Stimulated activated CD4-positive, alpha-beta T cell treated with anti-CD3 and anti-CD28 coated beads, Interleukin-4, amount 100 ng/mL, for 24 hours (primary cell): ENCODE measurements around the gene MCRS1.
A peak's percentile ranks its signal among the peaks of the same experiment; 100 is the strongest.

Experiments
- DNase-seq: peaks from one replicate; pipeline ENCODE4 v3.0.0-alpha.2; 2020

The MCRS1 gene

DNA sequence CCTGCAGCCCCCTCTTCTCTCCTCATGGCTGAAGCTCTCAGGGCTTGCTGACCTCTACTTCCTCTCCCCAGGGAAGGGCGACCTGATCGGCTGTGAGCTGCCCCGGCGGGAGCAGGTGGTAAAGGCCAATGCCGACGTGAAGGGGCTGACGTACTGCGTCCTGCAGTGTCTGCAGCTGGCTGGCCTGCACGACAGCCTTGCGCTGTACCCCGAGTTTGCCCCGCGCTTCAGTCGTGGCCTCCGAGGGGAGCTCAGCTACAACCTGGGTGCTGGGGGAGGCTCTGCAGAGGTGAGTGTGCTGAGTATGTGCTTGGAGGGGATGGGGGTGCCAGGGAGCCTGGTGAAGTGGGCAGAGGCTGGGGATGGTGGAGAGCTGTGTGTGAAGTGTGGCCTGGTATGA, 13.7 kb downstream of the MCRS1 start:
- DNase-seq: no peak

- DNase-seq: no peak
Observed at GRCh38 chr12:49553512-49554088, 14.3 kb downstream of the MCRS1 start.

DNA sequence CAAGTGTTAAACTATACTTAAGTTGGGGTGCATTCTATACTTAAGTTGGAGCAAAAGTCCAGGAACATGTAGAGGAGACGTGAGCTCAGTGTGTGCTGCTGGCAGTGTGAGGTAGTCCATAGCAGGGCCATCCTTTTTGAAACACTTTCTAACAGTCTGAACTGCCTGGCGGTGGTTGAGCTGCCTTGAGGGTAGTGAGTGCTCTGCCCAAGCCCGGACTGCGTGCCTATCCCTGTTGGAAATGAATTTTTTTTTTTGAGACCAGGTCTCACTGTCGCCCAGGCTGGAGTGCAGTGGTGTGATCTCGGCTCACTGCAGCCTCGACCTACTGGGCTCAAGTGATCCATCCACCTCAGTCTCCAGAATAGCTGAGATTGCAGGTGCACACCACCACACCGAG, 15.0 kb downstream of the MCRS1 start:
- DNase-seq: no peak

- DNase-seq: no peak
Observed at GRCh38 chr12:49552425-49552824, 15.5 kb downstream of the MCRS1 start.

GRCh38 chr12:49552014-49552413, 15.9 kb downstream of the MCRS1 start:
- no peak for DNase-seq

DNA sequence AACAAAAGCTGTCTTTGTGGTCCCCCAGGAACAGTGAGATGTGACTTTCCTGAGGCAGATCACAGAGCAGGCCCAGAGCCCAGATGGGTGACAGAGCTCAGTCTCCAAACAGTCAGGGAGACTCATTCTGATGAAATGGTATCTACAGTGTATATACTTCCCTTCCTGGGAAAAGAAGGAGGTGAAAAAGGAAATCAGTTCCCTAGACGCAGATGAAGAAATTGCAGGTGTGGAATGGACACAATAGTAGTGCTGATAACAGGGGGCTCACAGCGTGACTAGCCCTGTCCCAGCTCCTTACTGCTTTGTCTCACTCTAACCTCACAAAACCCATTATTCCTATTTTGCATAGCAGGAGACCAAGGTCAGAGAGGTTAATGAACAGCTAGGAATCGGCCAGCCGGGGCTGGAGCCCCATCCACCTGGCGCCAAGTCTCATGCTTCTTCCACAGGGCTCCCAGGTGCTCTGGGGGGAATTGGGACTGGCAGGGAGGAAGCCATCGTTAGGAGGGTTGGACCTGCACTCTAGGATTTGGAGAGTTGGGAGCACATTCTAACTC, 17.2 kb downstream of the MCRS1 start:
- no peak for DNase-seq

DNA sequence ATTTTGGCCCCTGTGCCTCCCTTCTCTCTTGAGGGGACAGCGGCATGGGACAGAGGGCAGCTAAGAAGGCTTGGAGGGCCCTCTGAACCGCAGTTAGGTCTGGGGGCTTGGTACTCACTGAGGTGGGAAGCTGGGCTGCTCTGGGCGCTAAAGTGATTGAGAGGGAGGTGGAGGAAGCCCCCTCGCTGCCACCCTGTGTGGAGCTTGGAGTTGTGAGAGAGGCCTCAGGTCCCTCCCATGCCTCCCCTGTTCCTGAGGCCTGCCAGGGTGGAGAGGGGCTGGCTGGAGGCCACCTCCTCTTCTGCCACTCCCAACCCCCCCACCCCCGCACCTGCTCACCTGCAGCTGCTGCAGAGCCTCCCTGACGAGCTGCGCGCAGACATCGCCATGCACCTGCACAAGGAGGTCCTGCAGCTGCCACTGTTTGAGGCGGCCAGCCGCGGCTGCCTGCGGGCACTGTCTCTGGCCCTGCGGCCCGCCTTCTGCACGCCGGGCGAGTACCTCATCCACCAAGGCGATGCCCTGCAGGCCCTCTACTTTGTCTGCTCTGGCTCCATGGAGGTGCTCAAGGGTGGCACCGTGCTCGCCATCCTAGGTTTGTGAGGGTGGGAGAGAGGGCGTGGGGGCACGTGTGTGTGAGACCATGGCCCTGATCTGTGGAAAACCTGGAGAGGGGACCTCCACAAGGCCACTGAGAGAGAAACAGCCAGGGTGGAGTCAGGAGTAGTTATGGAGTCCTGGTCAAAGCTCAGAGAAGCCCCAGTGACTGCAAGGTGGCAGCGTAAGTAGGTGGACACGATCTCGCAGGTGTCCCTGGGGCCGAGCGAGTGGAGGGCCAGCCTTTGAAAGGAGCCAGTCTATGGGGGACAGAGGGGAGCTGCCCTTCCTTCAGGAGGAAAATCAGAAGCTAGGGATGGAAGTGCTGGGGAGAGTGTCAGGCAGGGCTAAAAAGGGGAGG, 17.9 kb downstream of the MCRS1 start:
- no peak for DNase-seq

GRCh38 chr12:49548822-49549648, 18.9 kb downstream of the MCRS1 start:
- DNase-seq: peak; percentile 32

DNA sequence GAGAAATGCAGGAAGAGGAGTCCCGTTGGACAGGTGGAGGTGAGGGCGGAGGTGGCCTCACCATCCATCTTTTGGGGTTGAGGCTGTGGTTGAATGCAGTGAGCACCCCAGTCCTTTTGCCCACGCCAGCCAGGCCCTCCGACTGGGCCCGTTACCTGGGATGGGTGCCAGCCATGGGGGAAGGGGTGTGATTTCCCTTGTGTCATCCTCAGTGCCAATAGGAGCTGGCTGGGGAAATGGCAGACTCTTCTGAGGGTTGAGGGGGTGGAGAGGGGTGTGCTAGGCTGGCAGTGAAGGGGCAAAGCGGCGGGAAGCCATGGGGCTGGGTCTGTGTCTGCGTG, 19.5 kb downstream of the MCRS1 start:
- no peak for DNase-seq

- DNase-seq: no peak
Observed at GRCh38 chr12:49547090-49547690, 20.8 kb downstream of the MCRS1 start.

- no peak for DNase-seq
Observed at GRCh38 chr12:49546481-49546880, 21.5 kb downstream of the MCRS1 start.

DNA sequence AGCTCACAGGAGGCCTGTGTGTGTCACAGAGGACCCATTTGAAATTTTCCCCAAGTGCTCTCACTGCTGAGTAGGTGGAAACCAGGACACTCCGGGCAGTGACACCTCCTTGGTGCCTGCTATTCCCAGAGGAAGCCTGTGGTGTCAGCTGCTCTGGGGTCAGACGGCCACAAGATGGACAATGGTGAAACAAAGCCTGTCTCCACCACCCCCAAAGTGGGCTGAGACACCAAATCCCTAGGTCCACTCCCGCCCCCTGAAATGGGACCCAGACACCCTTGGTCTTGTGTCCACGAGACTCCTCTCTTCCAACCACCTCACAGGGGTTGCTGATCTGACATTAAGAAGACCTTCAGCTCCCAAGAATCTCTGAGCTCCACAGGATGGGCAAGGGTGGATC, 22.1 kb downstream of the MCRS1 start:
- DNase-seq: no peak

- no peak for DNase-seq
Observed at GRCh38 chr12:49543914-49544815, 23.8 kb downstream of the MCRS1 start.

GRCh38 chr12:49543221-49543913, 24.6 kb downstream of the MCRS1 start:
- DNase-seq: no peak

GRCh38 chr12:49542592-49543160, 25.3 kb downstream of the MCRS1 start:
- DNase-seq: no peak

GRCh38 chr12:49541911-49542505, 25.9 kb downstream of the MCRS1 start:
- DNase-seq: no peak

GRCh38 chr12:49541140-49541861, 26.6 kb downstream of the MCRS1 start:
- DNase-seq: no peak

DNA sequence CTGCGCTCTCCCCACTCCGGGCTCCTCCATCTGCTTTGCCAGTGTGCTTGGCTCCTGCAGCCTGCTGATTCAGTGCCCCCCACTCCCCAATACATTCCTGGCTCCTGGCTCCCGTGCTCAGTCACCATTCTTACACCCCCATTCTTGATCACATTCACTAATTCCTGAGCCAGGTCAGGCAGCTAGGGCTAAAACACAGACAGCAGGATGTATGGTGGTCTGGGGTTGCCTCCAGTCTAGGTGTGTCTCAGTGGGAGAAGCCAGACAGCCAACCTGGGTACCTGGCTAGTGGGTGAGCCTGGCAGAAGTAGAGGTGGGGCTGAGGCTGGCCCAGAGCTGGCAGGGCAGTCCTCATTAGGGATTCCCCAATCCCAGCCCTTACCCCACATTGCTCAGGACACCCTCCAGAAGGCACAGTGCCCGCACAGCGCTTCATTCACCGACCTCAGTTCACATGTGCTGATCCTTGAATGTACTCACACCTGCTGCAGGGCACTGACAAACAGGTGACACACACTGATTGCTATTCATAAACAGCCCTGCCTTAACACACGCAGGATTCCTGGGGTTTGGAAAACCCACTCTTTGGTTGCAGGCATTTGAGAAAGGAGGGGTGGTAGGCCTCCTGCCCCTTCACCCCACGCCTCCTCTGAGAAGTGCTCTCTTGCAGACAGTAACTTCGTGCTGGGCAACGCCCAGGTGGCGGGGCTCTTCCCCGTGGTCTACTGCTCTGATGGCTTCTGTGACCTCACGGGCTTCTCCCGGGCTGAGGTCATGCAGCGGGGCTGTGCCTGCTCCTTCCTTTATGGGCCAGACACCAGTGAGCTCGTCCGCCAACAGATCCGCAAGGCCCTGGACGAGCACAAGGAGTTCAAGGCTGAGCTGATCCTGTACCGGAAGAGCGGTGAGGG, 27.5 kb downstream of the MCRS1 start:
- DNase-seq: no peak
